Lower leg skin (tissue), 3 donors: ENCODE data around the gene MYMX.

ENCODE experiments used
- POLR2A ChIP-seq, 2 donors: fragments of 450-650 bp; IDR thresholded peaks; one replicate each; pipeline ENCODE4 v1.6.1; 2016 to 2017; ENCODE audit warnings: antibody characterized with exemption in 2 of 2, mild to moderate bottlenecking in 1 of 2, moderate library complexity in 1 of 2
- TF ChIP-seq, protein P1 (sequence below), 3 donors: fragments of 450-650 bp; IDR thresholded peaks; one replicate each; pipeline ENCODE4 v1.5.1; 2016; ENCODE audit warnings: antibody characterized with exemption in 3 of 3, mild to moderate bottlenecking in 3 of 3, moderate library complexity in 2 of 3

DNA sequence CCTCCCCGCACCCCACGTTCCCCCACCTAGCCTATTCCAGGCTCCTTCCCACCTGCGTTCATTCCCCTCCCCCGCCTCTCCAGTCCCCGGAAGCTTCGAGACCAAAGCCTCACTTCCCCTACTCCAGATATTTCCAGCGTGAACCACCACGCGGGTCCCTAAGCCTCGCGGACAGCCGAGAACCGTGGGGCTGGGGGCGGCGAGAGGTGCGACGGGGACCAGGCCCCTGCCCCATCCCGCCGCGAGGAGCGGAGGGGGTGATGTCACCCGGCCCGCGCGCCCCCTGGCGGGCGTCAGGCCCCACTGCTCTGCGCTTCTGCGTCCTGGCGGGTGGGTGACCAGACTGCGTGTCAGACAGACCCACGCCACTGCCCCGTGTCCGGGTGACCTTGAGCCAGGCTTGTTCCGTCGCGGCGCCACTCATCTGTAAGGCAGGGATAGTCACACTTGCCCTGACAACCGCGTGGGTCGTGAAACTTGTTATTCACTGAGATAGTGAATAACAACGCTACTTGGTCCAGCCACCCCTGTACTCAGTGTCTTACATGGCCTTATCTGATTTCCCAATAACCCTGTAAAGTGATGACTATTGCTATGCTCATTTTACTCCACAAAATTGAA, 21.2 kb downstream of the MYMX start:
- TF ChIP-seq, protein P1, sequence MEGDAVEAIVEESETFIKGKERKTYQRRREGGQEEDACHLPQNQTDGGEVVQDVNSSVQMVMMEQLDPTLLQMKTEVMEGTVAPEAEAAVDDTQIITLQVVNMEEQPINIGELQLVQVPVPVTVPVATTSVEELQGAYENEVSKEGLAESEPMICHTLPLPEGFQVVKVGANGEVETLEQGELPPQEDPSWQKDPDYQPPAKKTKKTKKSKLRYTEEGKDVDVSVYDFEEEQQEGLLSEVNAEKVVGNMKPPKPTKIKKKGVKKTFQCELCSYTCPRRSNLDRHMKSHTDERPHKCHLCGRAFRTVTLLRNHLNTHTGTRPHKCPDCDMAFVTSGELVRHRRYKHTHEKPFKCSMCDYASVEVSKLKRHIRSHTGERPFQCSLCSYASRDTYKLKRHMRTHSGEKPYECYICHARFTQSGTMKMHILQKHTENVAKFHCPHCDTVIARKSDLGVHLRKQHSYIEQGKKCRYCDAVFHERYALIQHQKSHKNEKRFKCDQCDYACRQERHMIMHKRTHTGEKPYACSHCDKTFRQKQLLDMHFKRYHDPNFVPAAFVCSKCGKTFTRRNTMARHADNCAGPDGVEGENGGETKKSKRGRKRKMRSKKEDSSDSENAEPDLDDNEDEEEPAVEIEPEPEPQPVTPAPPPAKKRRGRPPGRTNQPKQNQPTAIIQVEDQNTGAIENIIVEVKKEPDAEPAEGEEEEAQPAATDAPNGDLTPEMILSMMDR (IDR thresholded peaks at IDR 0.05): peak in 2 of 3 donors; percentile 51 to 76
- no peak for TF ChIP-seq POLR2A (IDR thresholded peaks at IDR 0.05)
